ENCODE measurements around the gene PRKCQ.

The PRKCQ gene

GRCh38 chr10:6512182-6512581, 67.9 kb downstream of the PRKCQ start:
- H3K4me3 ChIP-seq (ENCODE audit: low read depth, low read length): no peak overlapping the region
- DNase-seq: no peak
- no peaks in the 10 kb centered on the region for H3K9me3 ChIP-seq (ENCODE audit: severe bottlenecking)
- H3K27ac ChIP-seq: no peak overlapping the region
- H3K36me3 ChIP-seq: no peaks in the 10 kb centered on the region
- TF ChIP-seq, protein P1, sequence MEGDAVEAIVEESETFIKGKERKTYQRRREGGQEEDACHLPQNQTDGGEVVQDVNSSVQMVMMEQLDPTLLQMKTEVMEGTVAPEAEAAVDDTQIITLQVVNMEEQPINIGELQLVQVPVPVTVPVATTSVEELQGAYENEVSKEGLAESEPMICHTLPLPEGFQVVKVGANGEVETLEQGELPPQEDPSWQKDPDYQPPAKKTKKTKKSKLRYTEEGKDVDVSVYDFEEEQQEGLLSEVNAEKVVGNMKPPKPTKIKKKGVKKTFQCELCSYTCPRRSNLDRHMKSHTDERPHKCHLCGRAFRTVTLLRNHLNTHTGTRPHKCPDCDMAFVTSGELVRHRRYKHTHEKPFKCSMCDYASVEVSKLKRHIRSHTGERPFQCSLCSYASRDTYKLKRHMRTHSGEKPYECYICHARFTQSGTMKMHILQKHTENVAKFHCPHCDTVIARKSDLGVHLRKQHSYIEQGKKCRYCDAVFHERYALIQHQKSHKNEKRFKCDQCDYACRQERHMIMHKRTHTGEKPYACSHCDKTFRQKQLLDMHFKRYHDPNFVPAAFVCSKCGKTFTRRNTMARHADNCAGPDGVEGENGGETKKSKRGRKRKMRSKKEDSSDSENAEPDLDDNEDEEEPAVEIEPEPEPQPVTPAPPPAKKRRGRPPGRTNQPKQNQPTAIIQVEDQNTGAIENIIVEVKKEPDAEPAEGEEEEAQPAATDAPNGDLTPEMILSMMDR (IDR thresholded peaks at IDR 0.05; ENCODE audit: low read depth, low read length): no peak
- peaks cover 9% of the 10 kb centered on the region for H3K27me3 ChIP-seq (ENCODE audit: insufficient read depth, low read depth, severe bottlenecking)

DNA sequence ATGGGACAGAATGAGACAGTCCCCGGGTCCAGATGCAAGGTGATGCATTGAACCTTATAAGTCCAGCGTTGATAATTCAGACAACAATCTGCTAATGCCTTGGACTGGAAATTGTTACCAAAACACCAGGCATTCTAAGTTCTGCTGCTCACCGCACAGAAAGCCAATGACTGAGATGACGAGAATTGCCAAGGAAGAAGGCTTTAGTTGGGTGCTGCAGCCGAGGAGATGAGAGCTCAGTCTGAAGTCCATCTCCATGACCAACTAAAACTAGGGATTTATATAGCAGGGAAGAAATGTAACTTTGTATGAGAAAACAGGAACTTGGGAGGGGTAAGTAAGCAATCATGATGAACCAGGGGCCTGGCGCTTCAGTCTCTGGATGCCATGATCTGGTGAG, 68.7 kb downstream of the PRKCQ start:
- Histone ChIP-seq H3K27me3 (ENCODE audit: insufficient read depth, low read depth, severe bottlenecking) (peaks cover 11% of the 10 kb centered on the region), H3K27ac (no peak overlapping the region), H3K9me3 (ENCODE audit: severe bottlenecking) (no peaks in the 10 kb centered on the region), H3K36me3 (no peaks in the 10 kb centered on the region), H3K4me3 (ENCODE audit: low read depth, low read length) (no peak overlapping the region)
- TF ChIP-seq, protein P1 (IDR thresholded peaks at IDR 0.05; ENCODE audit: low read depth, low read length): no peak
- no peak for DNase-seq

DNA sequence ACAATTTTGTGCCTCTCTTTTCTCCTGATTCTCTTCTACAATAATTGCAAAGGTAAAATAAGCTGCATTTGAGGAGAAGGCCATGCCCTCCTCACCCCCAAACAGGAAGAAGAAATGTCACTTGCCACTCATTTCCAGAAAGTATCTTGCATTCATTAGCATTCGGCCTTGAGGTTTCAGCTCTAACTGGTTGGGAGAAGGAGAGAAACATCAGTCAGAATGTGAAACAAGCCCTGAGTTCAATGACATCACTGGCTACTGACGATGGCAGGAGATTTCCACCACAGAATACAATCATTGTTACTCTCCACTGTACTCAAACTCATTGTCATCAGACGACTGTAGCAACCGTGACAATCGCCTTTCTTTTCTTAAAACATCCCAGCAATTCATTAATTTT, 72.8 kb downstream of the PRKCQ start:
- Histone ChIP-seq H3K9me3 (ENCODE audit: severe bottlenecking) (no peaks in the 10 kb centered on the region), H3K4me3 (ENCODE audit: low read depth, low read length) (no peak overlapping the region), H3K27me3 (ENCODE audit: insufficient read depth, low read depth, severe bottlenecking) (peaks cover 3% of the 10 kb centered on the region), H3K27ac (no peak overlapping the region), H3K36me3 (no peaks in the 10 kb centered on the region)
- DNase-seq: no peak
- TF ChIP-seq, protein P1 (IDR thresholded peaks at IDR 0.05; ENCODE audit: low read depth, low read length): no peak

- no peak for DNase-seq
- Histone ChIP-seq H3K36me3 (no peaks in the 10 kb centered on the region), H3K9me3 (ENCODE audit: severe bottlenecking) (no peaks in the 10 kb centered on the region), H3K4me3 (ENCODE audit: low read depth, low read length) (no peak overlapping the region), H3K27me3 (ENCODE audit: insufficient read depth, low read depth, severe bottlenecking) (peaks cover 3% of the 10 kb centered on the region), H3K27ac (no peak overlapping the region)
- TF ChIP-seq, protein P1 (IDR thresholded peaks at IDR 0.05; ENCODE audit: low read depth, low read length): no peak
Observed at GRCh38 chr10:6505300-6505699, 74.8 kb downstream of the PRKCQ start.

DNA sequence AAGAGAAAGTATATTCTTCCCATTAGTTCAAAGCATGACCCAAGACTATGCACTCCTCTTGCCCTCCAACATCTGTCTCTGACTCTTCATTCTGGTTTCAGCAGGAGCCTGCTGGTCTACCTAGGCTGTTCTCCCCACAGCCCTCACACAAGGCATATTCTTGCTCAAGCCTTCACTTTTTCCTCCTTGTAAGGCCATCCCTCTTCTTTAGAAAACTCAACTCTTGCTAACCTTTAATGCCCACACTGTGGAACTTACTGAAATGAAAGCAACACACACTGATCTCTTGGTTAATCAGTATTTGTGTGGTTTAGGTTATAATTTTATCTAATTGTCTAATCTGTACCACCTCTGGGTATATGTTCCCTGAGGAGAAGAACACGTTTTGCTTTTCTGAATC, 75.8 kb downstream of the PRKCQ start:
- Histone ChIP-seq H3K27ac (no peak overlapping the region), H3K27me3 (ENCODE audit: insufficient read depth, low read depth, severe bottlenecking) (peaks cover 3% of the 10 kb centered on the region), H3K4me3 (ENCODE audit: low read depth, low read length) (no peak overlapping the region), H3K36me3 (no peaks in the 10 kb centered on the region), H3K9me3 (ENCODE audit: severe bottlenecking) (no peaks in the 10 kb centered on the region)
- TF ChIP-seq, protein P1 (IDR thresholded peaks at IDR 0.05; ENCODE audit: low read depth, low read length): no peak
- no peak for DNase-seq

DNA sequence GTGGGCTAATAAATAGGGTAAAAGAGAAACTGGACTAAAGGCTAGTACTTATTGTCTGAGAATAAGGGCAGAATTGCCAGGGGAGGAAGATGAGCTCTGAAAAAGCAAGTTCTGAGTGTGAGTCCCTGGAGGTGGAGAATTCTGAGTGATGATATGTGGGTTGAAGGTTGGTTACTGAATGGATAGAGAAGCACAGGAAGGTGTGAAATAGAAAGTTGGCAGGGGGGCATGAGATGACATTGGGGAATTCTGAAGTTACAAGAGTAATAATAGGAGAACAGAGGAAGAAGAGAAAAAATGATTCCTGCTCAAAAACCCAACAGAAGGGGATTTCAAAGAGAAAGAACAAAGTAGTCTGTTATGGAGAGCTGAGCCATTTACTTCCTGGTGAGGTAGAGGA, 76.9 kb downstream of the PRKCQ start:
- TF ChIP-seq, protein P1 (IDR thresholded peaks at IDR 0.05; ENCODE audit: low read depth, low read length): no peak
- no peak for DNase-seq
- Histone ChIP-seq H3K4me3 (ENCODE audit: low read depth, low read length) (no peak overlapping the region), H3K36me3 (no peaks in the 10 kb centered on the region), H3K9me3 (ENCODE audit: severe bottlenecking) (no peaks in the 10 kb centered on the region), H3K27ac (no peak overlapping the region), H3K27me3 (ENCODE audit: insufficient read depth, low read depth, severe bottlenecking) (peaks cover 3% of the 10 kb centered on the region)

Data from WERI-Rb-1 (cell line).